Measurements from ENCODE around the gene INTS1. TPM values are rescaled to one million over a fixed set of nuclear protein-coding genes. Genes with fewer than 3 reads are reported as not detected.

Gene INTS1
- total RNA-seq, 1 donor from 2014 or later, result 81.9 TPM

DNA sequence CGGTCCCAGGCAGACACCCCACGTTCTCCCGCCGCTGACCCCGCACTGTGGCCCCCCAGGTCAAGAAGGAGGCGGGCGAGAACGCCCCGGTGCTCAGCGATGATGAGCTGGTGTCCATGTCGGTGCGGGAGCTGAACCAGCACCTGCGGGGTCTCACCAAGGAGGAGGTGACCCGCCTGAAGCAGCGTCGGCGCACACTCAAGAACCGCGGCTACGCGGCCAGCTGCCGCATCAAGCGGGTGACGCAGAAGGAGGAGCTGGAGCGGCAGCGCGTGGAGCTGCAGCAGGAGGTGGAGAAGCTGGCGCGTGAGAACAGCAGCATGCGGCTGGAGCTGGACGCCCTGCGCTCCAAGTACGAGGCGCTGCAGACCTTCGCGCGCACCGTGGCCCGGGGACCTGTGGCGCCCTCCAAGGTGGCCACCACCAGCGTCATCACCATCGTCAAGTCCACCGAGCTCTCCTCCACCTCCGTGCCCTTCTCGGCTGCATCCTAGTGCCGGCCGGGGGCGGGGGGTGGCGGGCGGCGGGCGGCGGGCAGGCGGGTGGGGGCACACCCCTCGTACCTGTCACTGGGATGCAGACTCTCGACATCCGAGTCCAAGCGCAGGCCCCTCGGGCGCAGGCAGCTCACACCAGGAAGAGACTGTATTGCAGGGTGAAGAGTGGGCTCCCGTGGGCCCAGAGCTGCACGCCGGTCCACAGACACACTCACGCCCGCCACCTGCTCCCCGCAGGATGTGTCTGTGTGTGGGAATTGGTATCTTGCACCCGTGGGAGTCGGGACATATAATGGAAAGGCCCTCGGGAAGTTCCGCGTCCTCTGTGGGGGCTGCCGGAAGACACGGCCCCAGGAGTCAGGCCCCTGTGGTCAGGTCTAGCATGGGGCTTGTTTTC is 35.9 kb upstream of the INTS1 start:
- Mint-ChIP-seq H3K36me3 (ENCODE audit: low read depth, unreplicated experiment) (peaks cover 6% of the 10 kb centered on the region), H3K4me1 (ENCODE audit: low read depth, unreplicated experiment) (peaks cover 11% of the 10 kb centered on the region), H3K27me3 (ENCODE audit: low read depth, unreplicated experiment) (no peaks in the 10 kb centered on the region), H3K9me3 (ENCODE audit: unreplicated experiment) (no peaks in the 10 kb centered on the region), H3K27ac (ENCODE audit: unreplicated experiment) (no peak overlapping the region), H3K4me3 (ENCODE audit: unreplicated experiment) (no peak overlapping the region)
- DNase-seq (ENCODE audit: low read depth) (no peak), FAIRE-seq (no peak)
- Histone ChIP-seq H3K79me2 (ENCODE audit: insufficient read depth, low read length) (peaks cover 56% of the 10 kb centered on the region), H2AFZ (ENCODE audit: low read depth, low read length) (no peak overlapping the region), H3K4me3 (ENCODE audit: insufficient read depth, low read depth, low read length) (no peak overlapping the region), H3K4me2 (ENCODE audit: low read length) (peak overlapping the region; percentile 97), H3K9ac (ENCODE audit: low read length) (peak overlapping the region; percentile 100), H3K4me1 (ENCODE audit: insufficient read depth, low read length) (peaks cover 34% of the 10 kb centered on the region), H3K9me3 (ENCODE audit: insufficient read depth, low read depth, low read length) (no peaks in the 10 kb centered on the region), H3K36me3 (ENCODE audit: insufficient read depth, low read length) (peaks cover 2% of the 10 kb centered on the region), H3K27ac (ENCODE audit: low read depth, low read length) (peak overlapping the region; percentile 100), H4K20me1 (ENCODE audit: insufficient read depth, low read length) (peaks cover 6% of the 10 kb centered on the region), H3K27me3 (ENCODE audit: insufficient read depth, low read length) (no peaks in the 10 kb centered on the region)
- TF ChIP-seq CTCF (IDR thresholded peaks at IDR 0.05; ENCODE audit: insufficient read depth, low read depth, low read length) (no peak), EZH2 (IDR thresholded peaks at IDR 0.05; ENCODE audit: insufficient read depth, low read length) (no peak)

DNA sequence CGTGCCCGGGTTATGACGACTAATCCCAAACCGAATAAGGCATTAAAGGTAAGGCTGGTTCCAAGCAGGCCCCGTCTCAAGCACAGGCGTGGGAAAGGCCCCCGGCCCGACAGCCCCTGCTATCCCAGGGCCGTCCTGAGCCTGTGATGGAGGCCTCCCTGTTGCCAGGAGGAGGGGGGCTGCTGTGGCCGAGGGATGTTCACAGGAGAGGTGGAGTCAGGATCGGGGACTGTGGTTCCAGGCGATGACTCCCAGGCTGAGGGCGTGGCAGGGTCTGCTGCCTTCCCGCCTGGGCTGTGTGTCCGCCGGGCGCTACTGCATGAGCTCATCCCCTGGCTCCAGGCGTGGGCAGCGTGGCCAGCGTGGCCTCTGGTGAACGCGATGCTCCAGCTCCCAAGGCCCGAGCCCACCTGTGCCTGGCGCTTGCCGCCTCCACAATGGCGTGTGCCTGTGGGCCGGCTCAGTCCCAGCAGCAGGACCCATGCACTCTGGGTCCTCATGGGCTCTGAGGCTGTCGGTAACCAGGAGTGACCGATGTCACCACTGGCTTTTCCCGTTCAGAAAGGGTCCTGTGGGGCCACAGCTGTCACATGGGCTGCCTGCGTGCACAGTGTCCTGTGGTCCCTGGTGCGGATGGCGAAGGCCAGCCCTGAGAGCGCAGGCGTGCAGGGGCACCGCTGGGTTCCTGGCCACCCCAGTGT is 35.1 kb upstream of the INTS1 start:
- Histone ChIP-seq H3K4me2 (ENCODE audit: low read length) (peak overlapping the region; percentile 97), H3K4me1 (ENCODE audit: insufficient read depth, low read length) (peaks cover 38% of the 10 kb centered on the region), H3K9ac (ENCODE audit: low read length) (peak overlapping the region; percentile 100), H3K27ac (ENCODE audit: low read depth, low read length) (peak overlapping the region; percentile 100), H3K4me3 (ENCODE audit: insufficient read depth, low read depth, low read length) (peak overlapping the region; percentile 60), H3K36me3 (ENCODE audit: insufficient read depth, low read length) (peaks cover 2% of the 10 kb centered on the region), H3K27me3 (ENCODE audit: insufficient read depth, low read length) (no peaks in the 10 kb centered on the region), H4K20me1 (ENCODE audit: insufficient read depth, low read length) (peaks cover 9% of the 10 kb centered on the region), H3K79me2 (ENCODE audit: insufficient read depth, low read length) (peaks cover 64% of the 10 kb centered on the region), H3K9me3 (ENCODE audit: insufficient read depth, low read depth, low read length) (no peaks in the 10 kb centered on the region), H2AFZ (ENCODE audit: low read depth, low read length) (no peak overlapping the region)
- no peak for FAIRE-seq
- H3K27me3 Mint-ChIP-seq (ENCODE audit: low read depth, unreplicated experiment), result no peaks in the 10 kb centered on the region
- TF ChIP-seq CTCF (IDR thresholded peaks at IDR 0.05; ENCODE audit: insufficient read depth, low read depth, low read length) (no peak), EZH2 (IDR thresholded peaks at IDR 0.05; ENCODE audit: insufficient read depth, low read length) (no peak)
- H3K4me1 Mint-ChIP-seq (ENCODE audit: low read depth, unreplicated experiment), result peaks cover 16% of the 10 kb centered on the region
- DNase-seq (ENCODE audit: low read depth), result peak; percentile 62
- H3K27ac Mint-ChIP-seq (ENCODE audit: unreplicated experiment), result no peak overlapping the region
- peaks cover 4% of the 10 kb centered on the region for H3K36me3 Mint-ChIP-seq (ENCODE audit: low read depth, unreplicated experiment)
- H3K9me3 Mint-ChIP-seq (ENCODE audit: unreplicated experiment), result no peaks in the 10 kb centered on the region
- no peak overlapping the region for H3K4me3 Mint-ChIP-seq (ENCODE audit: unreplicated experiment)
